ENCODE measurements around the gene ERGIC1.

Gene ERGIC1

DNA sequence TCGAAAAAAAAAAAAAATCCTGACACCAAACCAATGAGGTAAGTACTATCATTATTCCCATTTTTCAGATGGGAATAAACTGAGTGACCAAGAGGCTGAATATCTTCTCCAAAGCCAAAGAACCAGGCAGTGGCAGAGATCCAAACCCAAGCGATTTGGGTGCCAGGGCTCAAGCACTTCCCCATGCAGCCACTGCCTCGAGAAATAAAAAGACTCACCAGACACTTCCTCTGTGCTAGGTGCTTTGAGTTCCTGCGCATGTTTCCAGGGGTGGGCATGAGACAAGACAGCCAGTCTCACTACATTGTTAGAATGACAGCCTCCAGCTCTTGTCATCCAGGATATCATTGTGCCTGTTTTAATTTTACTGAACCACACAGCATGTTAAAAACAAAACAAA lies 122.9 kb downstream of the ERGIC1 start:
- no peak for TF ChIP-seq CTCF (conservative IDR thresholded peaks at IDR 0.05; ENCODE audit: low read depth, low read length)

GRCh38 chr5:172957458-172957857 lies 123.4 kb downstream of the ERGIC1 start:
- Histone ChIP-seq H3K36me3 (ENCODE audit: insufficient read depth) (no peaks in the 10 kb centered on the region), H3K4me2 (no peak overlapping the region), H3K9ac (no peak overlapping the region), H3K79me2 (ENCODE audit: insufficient read depth, low read depth) (no peaks in the 10 kb centered on the region), H3K4me1 (ENCODE audit: low read depth, poor library complexity, severe bottlenecking) (peaks cover 6% of the 10 kb centered on the region), H2AFZ (ENCODE audit: low read depth) (no peak overlapping the region), H3K4me3 (IDR thresholded peaks at IDR 0.05; ENCODE audit: insufficient read depth, low read depth, low read length) (no peak overlapping the region), H3K27ac (no peak overlapping the region), H3K27me3 (ENCODE audit: insufficient read depth, low read depth) (no peaks in the 10 kb centered on the region), H4K20me1 (ENCODE audit: insufficient read depth) (no peaks in the 10 kb centered on the region)
- TF ChIP-seq CTCF (conservative IDR thresholded peaks at IDR 0.05; ENCODE audit: low read depth, low read length) = no peak

More for the DNA sequence above, 122.9 kb downstream of the ERGIC1 start:
- Histone ChIP-seq H3K4me2 (no peak overlapping the region), H4K20me1 (ENCODE audit: insufficient read depth) (no peaks in the 10 kb centered on the region), H3K36me3 (ENCODE audit: insufficient read depth) (no peaks in the 10 kb centered on the region), H3K27ac (no peak overlapping the region), H3K4me3 (IDR thresholded peaks at IDR 0.05; ENCODE audit: insufficient read depth, low read depth, low read length) (no peak overlapping the region), H3K9ac (no peak overlapping the region), H3K27me3 (ENCODE audit: insufficient read depth, low read depth) (no peaks in the 10 kb centered on the region), H3K4me1 (ENCODE audit: low read depth, poor library complexity, severe bottlenecking) (peaks cover 6% of the 10 kb centered on the region), H3K79me2 (ENCODE audit: insufficient read depth, low read depth) (no peaks in the 10 kb centered on the region), H2AFZ (ENCODE audit: low read depth) (no peak overlapping the region)

DNA sequence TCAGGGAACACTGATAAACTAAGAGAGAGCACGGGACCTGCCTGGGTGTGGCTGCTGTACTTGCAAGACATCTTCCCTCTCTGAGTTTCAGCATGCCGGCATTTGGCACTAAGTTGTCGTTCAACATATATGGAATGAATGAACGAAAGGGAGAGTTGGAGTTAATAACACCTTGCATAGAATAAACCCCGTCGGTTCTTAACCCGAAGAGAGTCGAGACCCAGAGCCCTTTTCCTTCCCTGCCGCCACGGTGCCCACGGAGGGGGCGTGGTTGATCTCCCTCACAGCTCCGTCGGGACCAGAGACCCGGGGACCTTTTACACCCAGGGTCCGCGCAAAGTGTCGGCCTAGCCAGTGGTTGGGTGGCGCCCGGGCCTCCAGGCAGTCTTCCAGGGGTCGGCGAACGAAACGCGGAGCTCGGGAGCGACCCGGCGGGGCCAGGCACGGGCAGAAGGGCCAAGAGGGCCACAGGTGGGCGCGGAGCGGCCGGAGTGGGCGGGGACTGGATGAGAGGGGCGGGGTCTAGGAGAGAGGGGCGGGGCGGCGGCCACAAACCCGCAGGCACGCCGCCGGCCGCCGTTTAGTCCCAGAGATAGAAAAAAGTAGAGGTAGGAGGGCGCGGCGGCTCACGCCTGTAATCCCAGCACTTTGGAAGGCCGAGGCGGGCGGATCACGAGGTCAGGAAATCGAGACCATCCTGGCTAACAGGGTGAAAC lies 124.4 kb downstream of the ERGIC1 start:
- Histone ChIP-seq H3K36me3 (ENCODE audit: insufficient read depth) (no peaks in the 10 kb centered on the region), H3K4me1 (ENCODE audit: low read depth, poor library complexity, severe bottlenecking) (peaks cover 6% of the 10 kb centered on the region), H3K79me2 (ENCODE audit: insufficient read depth, low read depth) (no peaks in the 10 kb centered on the region), H3K4me2 (peak overlapping the region; percentile 82), H4K20me1 (ENCODE audit: insufficient read depth) (no peaks in the 10 kb centered on the region), H3K27me3 (ENCODE audit: insufficient read depth, low read depth) (no peaks in the 10 kb centered on the region), H2AFZ (ENCODE audit: low read depth) (peak overlapping the region; percentile 79), H3K9ac (peak overlapping the region; percentile 78; the same call in 1 of the 2 replicates), H3K27ac (peak overlapping the region; percentile 38; the same call in 1 of the 2 replicates), H3K4me3 (IDR thresholded peaks at IDR 0.05; ENCODE audit: insufficient read depth, low read depth, low read length) (no peak overlapping the region)
- TF ChIP-seq CTCF (conservative IDR thresholded peaks at IDR 0.05; ENCODE audit: low read depth, low read length) = no peak; the same call in 1 of the 2 replicates

- Histone ChIP-seq H3K27ac (peak overlapping the region; percentile 38; the same call in 1 of the 2 replicates), H4K20me1 (ENCODE audit: insufficient read depth) (no peaks in the 10 kb centered on the region), H2AFZ (ENCODE audit: low read depth) (peak overlapping the region; percentile 54; the same call in 1 of the 2 replicates), H3K79me2 (ENCODE audit: insufficient read depth, low read depth) (no peaks in the 10 kb centered on the region), H3K4me1 (ENCODE audit: low read depth, poor library complexity, severe bottlenecking) (peaks cover 6% of the 10 kb centered on the region), H3K4me2 (peak overlapping the region; percentile 82), H3K36me3 (ENCODE audit: insufficient read depth) (no peaks in the 10 kb centered on the region), H3K4me3 (IDR thresholded peaks at IDR 0.05; ENCODE audit: insufficient read depth, low read depth, low read length) (no peak overlapping the region), H3K9ac (peak overlapping the region; percentile 78), H3K27me3 (ENCODE audit: insufficient read depth, low read depth) (no peaks in the 10 kb centered on the region)
- no peak for TF ChIP-seq CTCF (conservative IDR thresholded peaks at IDR 0.05; ENCODE audit: low read depth, low read length)
Observed at GRCh38 chr5:172959824-172960799, 126.1 kb downstream of the ERGIC1 start.

Data from KMS-11 (cell line).